ENCODE results near the gene GMCL2. TPM values are rescaled to one million over a fixed set of nuclear protein-coding genes. Genes with fewer than 3 reads are reported as not detected.

The GMCL2 gene
- total and polyA plus RNA-seq, 2 experiments from 2014 or later = not detected

DNA sequence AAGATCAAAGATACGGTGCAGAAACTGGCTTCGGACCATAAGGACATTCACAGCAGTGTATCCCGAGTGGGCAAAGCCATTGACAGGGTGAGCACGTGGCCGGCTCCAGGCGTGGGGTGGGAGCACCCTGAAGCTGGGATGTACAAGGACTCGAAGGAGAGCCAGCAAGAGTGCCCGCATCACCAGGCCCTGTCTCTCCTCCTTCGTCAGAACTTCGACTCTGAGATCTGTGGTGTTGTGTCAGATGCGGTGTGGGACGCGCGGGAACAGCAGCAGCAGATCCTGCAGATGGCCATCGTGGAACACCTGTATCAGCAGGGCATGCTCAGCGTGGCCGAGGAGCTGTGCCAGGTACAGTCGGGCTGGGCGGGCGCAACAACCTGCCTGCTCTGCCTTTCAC, 44.5 kb downstream of the GMCL2 start:
- Histone ChIP-seq H3K4me3 (no peak overlapping the region), H3K9me2 (replicated peaks; ENCODE audit: insufficient read depth) (no peaks in the 10 kb centered on the region), H3K36me3 (replicated peaks; ENCODE audit: insufficient read depth, low read depth) (no peaks in the 10 kb centered on the region)

GRCh38 chr5:178141550-178141949, 45.6 kb downstream of the GMCL2 start:
- TF ChIP-seq EZH2phosphoT487 (IDR thresholded peaks at IDR 0.05; ENCODE audit: low read depth, severe bottlenecking, unreplicated experiment) (no peak), EZH2 (IDR thresholded peaks at IDR 0.05; ENCODE audit: borderline replicate concordance) (no peak), CTCF (IDR thresholded peaks at IDR 0.05; ENCODE audit: poor library complexity) (no peak)
- Histone ChIP-seq H3K9me2 (replicated peaks; ENCODE audit: insufficient read depth) (no peaks in the 10 kb centered on the region), H3K4me3 (no peak overlapping the region), H3K9me3 (ENCODE audit: low read depth) (no peaks in the 10 kb centered on the region), H3K4me2 (no peak overlapping the region), H3K27me3 (no peaks in the 10 kb centered on the region), H3K27ac (no peak overlapping the region), H4K20me1 (ENCODE audit: insufficient read depth, poor library complexity, severe bottlenecking) (no peaks in the 10 kb centered on the region), H3K79me2 (no peaks in the 10 kb centered on the region), H2AFZ (no peak overlapping the region), H3K4me1 (ENCODE audit: insufficient read depth) (no peaks in the 10 kb centered on the region), H3K36me3 (replicated peaks; ENCODE audit: insufficient read depth, low read depth) (no peaks in the 10 kb centered on the region)
- 96% methylated on average over 4 of the region's 4 CpGs for WGBS (ENCODE audit: low lambda C conversion rate, missing lambda C conversion rate)
- DNase-seq (ENCODE audit: low spot score) = no peak

More for the DNA sequence above, 44.5 kb downstream of the GMCL2 start:
- 95% methylated on average over 20 of the region's 20 CpGs for WGBS (ENCODE audit: low lambda C conversion rate, missing lambda C conversion rate)
- H2AFZ ChIP-seq = no peak overlapping the region
- DNase-seq (ENCODE audit: low spot score) = no peak
- TF ChIP-seq EZH2phosphoT487 (IDR thresholded peaks at IDR 0.05; ENCODE audit: low read depth, severe bottlenecking, unreplicated experiment) (no peak), EZH2 (IDR thresholded peaks at IDR 0.05; ENCODE audit: borderline replicate concordance) (no peak), CTCF (IDR thresholded peaks at IDR 0.05; ENCODE audit: poor library complexity) (no peak)
- no peaks in the 10 kb centered on the region for H3K79me2 ChIP-seq
- H4K20me1 ChIP-seq (ENCODE audit: insufficient read depth, poor library complexity, severe bottlenecking) = no peaks in the 10 kb centered on the region
- no peaks in the 10 kb centered on the region for H3K4me1 ChIP-seq (ENCODE audit: insufficient read depth)
- H3K9me3 ChIP-seq (ENCODE audit: low read depth) = no peaks in the 10 kb centered on the region
- H3K27me3 ChIP-seq = no peaks in the 10 kb centered on the region
- H3K27ac ChIP-seq = no peak overlapping the region
- H3K4me2 ChIP-seq = no peak overlapping the region

DNA sequence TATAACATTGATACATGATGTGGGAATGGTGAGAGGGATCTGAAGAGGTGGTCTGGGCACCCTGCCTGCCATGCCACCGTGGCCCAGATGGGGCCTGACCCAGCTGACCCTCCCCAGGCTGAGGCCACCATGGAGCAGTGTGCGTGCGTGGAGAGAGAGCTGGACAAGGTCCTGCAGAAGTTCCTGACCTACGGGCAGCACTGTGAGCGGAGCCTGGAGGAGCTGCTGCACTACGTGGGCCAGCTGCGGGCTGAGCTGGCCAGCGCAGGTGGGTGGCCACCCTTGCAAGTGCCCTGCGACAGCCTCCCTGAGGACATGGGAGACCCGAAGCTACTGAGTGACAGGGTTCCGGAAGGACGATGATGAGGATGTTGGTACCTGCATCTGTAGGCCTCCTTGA, 49.2 kb downstream of the GMCL2 start:
- no peaks in the 10 kb centered on the region for H3K4me1 ChIP-seq (ENCODE audit: insufficient read depth)
- no peak overlapping the region for H2AFZ ChIP-seq
- TF ChIP-seq CTCF (IDR thresholded peaks at IDR 0.05; ENCODE audit: poor library complexity) = no peak
- H3K27ac ChIP-seq = no peak overlapping the region
- H3K9me3 ChIP-seq (ENCODE audit: low read depth) = no peaks in the 10 kb centered on the region
- H3K4me3 ChIP-seq = no peak overlapping the region
- H4K20me1 ChIP-seq (ENCODE audit: insufficient read depth, poor library complexity, severe bottlenecking) = no peaks in the 10 kb centered on the region
- WGBS (ENCODE audit: low lambda C conversion rate, missing lambda C conversion rate) = 97% methylated on average over 12 of the region's 12 CpGs
- H3K27me3 ChIP-seq = no peaks in the 10 kb centered on the region
- H3K79me2 ChIP-seq = peaks cover 16% of the 10 kb centered on the region
- no peak for DNase-seq (ENCODE audit: low spot score)
- H3K4me2 ChIP-seq = no peak overlapping the region
- no peaks in the 10 kb centered on the region for H3K36me3 ChIP-seq (replicated peaks; ENCODE audit: insufficient read depth, low read depth)
- no peaks in the 10 kb centered on the region for H3K9me2 ChIP-seq (replicated peaks; ENCODE audit: insufficient read depth)

DNA sequence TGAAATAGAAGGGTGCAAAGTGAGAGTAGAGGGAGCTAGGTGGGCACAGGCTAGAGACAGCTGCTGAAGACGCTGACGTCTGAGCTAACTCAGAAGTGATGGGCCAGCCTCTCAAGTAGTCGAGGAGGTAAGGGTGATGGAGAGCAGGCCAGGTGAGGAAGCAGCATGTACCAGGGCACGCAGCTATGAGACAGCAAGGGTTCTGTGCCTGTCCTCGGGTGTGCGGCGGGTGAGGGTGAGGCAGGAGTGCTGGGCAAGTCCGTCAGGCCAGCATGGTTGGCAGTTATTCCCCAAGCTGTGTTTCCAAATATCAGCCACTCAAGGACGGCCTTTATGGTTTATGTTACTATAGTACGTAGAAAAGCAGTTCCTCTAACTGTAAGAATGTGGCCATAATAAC, 50.2 kb downstream of the GMCL2 start:
- Histone ChIP-seq H2AFZ (no peak overlapping the region), H3K9me3 (ENCODE audit: low read depth) (no peaks in the 10 kb centered on the region), H3K27me3 (no peaks in the 10 kb centered on the region), H4K20me1 (ENCODE audit: insufficient read depth, poor library complexity, severe bottlenecking) (no peaks in the 10 kb centered on the region), H3K27ac (no peak overlapping the region), H3K79me2 (peaks cover 21% of the 10 kb centered on the region), H3K4me1 (ENCODE audit: insufficient read depth) (no peaks in the 10 kb centered on the region), H3K4me2 (no peak overlapping the region), H3K9me2 (replicated peaks; ENCODE audit: insufficient read depth) (no peaks in the 10 kb centered on the region), H3K4me3 (no peak overlapping the region), H3K36me3 (replicated peaks; ENCODE audit: insufficient read depth, low read depth) (no peaks in the 10 kb centered on the region)
- no peak for TF ChIP-seq EZH2phosphoT487 (IDR thresholded peaks at IDR 0.05; ENCODE audit: low read depth, severe bottlenecking, unreplicated experiment)
- TF ChIP-seq CTCF (IDR thresholded peaks at IDR 0.05; ENCODE audit: poor library complexity) = no peak
- TF ChIP-seq EZH2 (IDR thresholded peaks at IDR 0.05; ENCODE audit: borderline replicate concordance) = no peak
- WGBS (ENCODE audit: low lambda C conversion rate, missing lambda C conversion rate) = 89% methylated on average over 10 of the region's 10 CpGs
- no peak for DNase-seq (ENCODE audit: low spot score)
